CD4-positive, alpha-beta T cell (primary cell): ENCODE results near the gene FST. TPM values are rescaled to one million over a fixed set of nuclear protein-coding genes. Genes with fewer than 3 reads are reported as not detected.

Experiments used
- ATAC-seq: fragments of 200-7000 bp; cut with Tn5 transposase; one replicate; pipeline ENCODE4 v1.10.0; 2022; ENCODE audit warnings: mild to moderate bottlenecking; ENCODE audit not compliant: poor library complexity
- CTCF ChIA-PET: fragments of 350-600 bp; sonication (Branson Sonifier 250); formaldehyde crosslinking; loops from one replicate; lab custom pipeline; 2021; ENCODE audit warnings: antibody characterized with exemption, inconsistent platforms; lab: Charles Lee
- POLR2A ChIA-PET: fragments of 350-600 bp; sonication (Branson Sonifier 250); formaldehyde crosslinking; loops from one replicate; lab custom pipeline; 2021; ENCODE audit warnings: antibody characterized with exemption, inconsistent platforms; lab: Charles Lee
- DNase-seq, 14 experiments: peaks; one replicate each; pipeline ENCODE4 v3.0.0-alpha.2; 2013 to 2020; ENCODE audit warnings: mixed read lengths in 2 of 14
- H3K27ac ChIP-seq, 2 donors: one replicate each; pipeline versions ENCODE4 v1.5.1 to v1.7.0; 2013; ENCODE audit warnings: low read length in 2 of 2, low read depth in 1 of 2, mild to moderate bottlenecking in 1 of 2
- H3K27me3 ChIP-seq, 2 experiments: 1 replicate in 1 of 2; 2 replicates in 1 of 2; pipeline versions ENCODE4 v1.6.1 to v1.7.0; 2013; ENCODE audit warnings: low read length in 2 of 2, control low read depth in 1 of 2, mild to moderate bottlenecking in 1 of 2, moderate library complexity in 1 of 2; ENCODE audit not compliant: insufficient read depth in 2 of 2, control insufficient read depth in 1 of 2
- H3K36me3 ChIP-seq: one replicate; pipeline ENCODE4 v1.6.1; 2013; ENCODE audit warnings: low read length, control low read depth; ENCODE audit not compliant: insufficient read depth
- H3K4me1 ChIP-seq: one replicate; pipeline ENCODE4 v1.6.1; 2013; ENCODE audit warnings: low read length, control low read depth; ENCODE audit not compliant: insufficient read depth
- H3K4me3 ChIP-seq: one replicate; pipeline ENCODE4 v1.5.1; 2013; ENCODE audit warnings: mild to moderate bottlenecking, low read length, moderate library complexity
- H3K9me3 ChIP-seq, 2 experiments: 1 replicate in 1 of 2; 2 replicates in 1 of 2; pipeline versions ENCODE4 v1.6.1 to v1.7.0; 2013; ENCODE audit warnings: low read length in 2 of 2, mild to moderate bottlenecking in 2 of 2, control low read depth in 1 of 2, moderate library complexity in 1 of 2; ENCODE audit not compliant: control insufficient read depth in 1 of 2, insufficient read depth in 1 of 2
- H3K27ac Mint-ChIP-seq: one replicate; pipeline ENCODE4 v1.8.0; 2020; ENCODE audit warnings: mixed read lengths
- H3K27me3 Mint-ChIP-seq: one replicate; pipeline ENCODE4 v1.8.0; 2021; ENCODE audit warnings: mixed read lengths
- H3K36me3 Mint-ChIP-seq: one replicate; pipeline ENCODE4 v1.8.0; 2021; ENCODE audit warnings: low read depth, mixed read lengths
- H3K4me1 Mint-ChIP-seq: one replicate; pipeline ENCODE4 v1.8.0; 2021; ENCODE audit warnings: low read depth, mixed read lengths
- H3K4me3 Mint-ChIP-seq: one replicate; pipeline ENCODE4 v1.8.0; 2020; ENCODE audit warnings: mild to moderate bottlenecking, mixed read lengths
- H3K9me3 Mint-ChIP-seq: one replicate; pipeline ENCODE4 v1.8.0; 2020; ENCODE audit warnings: mixed read lengths
- CTCF ChIP-seq: fragments of 200-600 bp; IDR thresholded peaks from one replicate; pipeline ENCODE4 v1.8.0; 2022; ENCODE audit warnings: antibody characterized with exemption, mild to moderate bottlenecking
- intact Hi-C, 2 experiments: fragments of 100-400 bp; cut with DNase I in 1 of 2; cut with micrococcal nuclease in 1 of 2; formaldehyde crosslinking; loops; one replicate each; pipeline versions ENCODE4 v1.15.1 to v1.9.0; 2023 to 2025; cut with DNase I, micrococcal nuclease
- total RNA-seq, 174 experiments: library from RNA in 2 of 174; stranded (reverse) in 2 of 174; gene quantifications; one replicate each; pipeline ENCODE4 v1.2.3 and lab custom pipeline; 2021 to 2026

Gene FST
- total RNA-seq, 2 experiments from 2014 or later = 0.67 to 0.99 TPM

GRCh38 chr5:53481159-53481886, 894 bp downstream of the FST start:
- H3K4me1 ChIP-seq = peaks cover 40% of the 10 kb centered on the region
- ATAC-seq (no peak), DNase-seq (no peak)
- Mint-ChIP-seq H3K4me1 (peaks cover 46% of the 10 kb centered on the region), H3K27me3 (peaks cover 71% of the 10 kb centered on the region), H3K27ac (peak overlapping the region; percentile 53), H3K36me3 (peaks cover 10% of the 10 kb centered on the region), H3K9me3 (no peaks in the 10 kb centered on the region), H3K4me3 (peak overlapping the region; percentile 93)
- TF ChIP-seq CTCF = no peak
- H3K27me3 ChIP-seq = peaks cover 36 to 43% of the 10 kb centered on the region in 2 experiments
- peaks cover 0 to 4% of the 10 kb centered on the region in 2 experiments for H3K9me3 ChIP-seq
- intact Hi-C loops = loop anchor here (5.0 to 10.0 kb wide), 2 partner anchors 751 to 833 kb away; partner anchors contain the start of gene ARL15 (in 1 of the 2)
- no peak overlapping the region for H3K27ac ChIP-seq
- no peaks in the 10 kb centered on the region for H3K36me3 ChIP-seq
- ChIA-PET POLR2A (interaction anchor here (0.6 to 0.8 kb wide), 4 partner anchors 171 to 938 kb away, joined by 3 to 4 read pairs (median 3); no protein-coding TSS in a partner anchor), CTCF (interaction anchor here (0.7 to 1.3 kb wide), 2 partner anchors 9 to 1189 kb away, joined by 3 read pairs; no protein-coding TSS in a partner anchor)
- H3K4me3 ChIP-seq = peak overlapping the region; percentile 56

- Mint-ChIP-seq H3K4me1 (peaks cover 46% of the 10 kb centered on the region), H3K4me3 (peak overlapping the region; percentile 93), H3K27ac (peak overlapping the region; percentile 53), H3K9me3 (no peaks in the 10 kb centered on the region), H3K27me3 (peaks cover 67% of the 10 kb centered on the region), H3K36me3 (peaks cover 10% of the 10 kb centered on the region)
- intact Hi-C loops = loop anchor here (5.0 to 10.0 kb wide), 2 partner anchors 750 to 833 kb away; partner anchors contain the start of gene ARL15 (in 1 of the 2)
- Histone ChIP-seq H3K27me3 (peaks cover 30 to 40% of the 10 kb centered on the region in 2 experiments), H3K36me3 (no peaks in the 10 kb centered on the region), H3K4me3 (peak overlapping the region; percentile 56), H3K9me3 (peaks cover 0 to 4% of the 10 kb centered on the region in 2 experiments), H3K4me1 (peaks cover 40% of the 10 kb centered on the region), H3K27ac (no peak overlapping the region)
- ATAC-seq = peak; percentile 70
- CTCF ChIA-PET = no interaction called here
- no peak for TF ChIP-seq CTCF
- POLR2A ChIA-PET = interaction anchor here (0.6 to 1.0 kb wide), 4 partner anchors 12 to 437 kb away, joined by 3 to 4 read pairs (median 4); partner anchors contain the start of gene NDUFS4
- peak in 12 of 14 experiments; percentile 17 to 72 (median 40) for DNase-seq
Measured at GRCh38 chr5:53481887-53482716, 1.7 kb downstream of the FST start.
